ENCODE measurements around the gene VSTM2L. TPM values are rescaled to one million over a fixed set of nuclear protein-coding genes. Genes with fewer than 3 reads are reported as not detected.

Gene VSTM2L
- total and polyA plus RNA-seq, 2 of the 4 experiments (the other 2 are of a cell fraction) = 0.18 to 0.19 TPM

- H2AFZ ChIP-seq (replicated peaks; ENCODE audit: low read length, poor library complexity) = no peak overlapping the region
- no CpG with 5 or more reads among the region's 1 CpG for WGBS, 2 experiments (ENCODE audit: extremely low coverage in 2 of 2, insufficient read length in 1 of 2)
- no peak overlapping the region for H4K8ac ChIP-seq (ENCODE audit: low read depth in 2 of 2, low read length in 2 of 2)
- peaks cover 19% of the 10 kb centered on the region for H3K27me3 ChIP-seq (ENCODE audit: control insufficient read depth, insufficient read depth, low read length)
- no peak overlapping the region for H3K23ac ChIP-seq (ENCODE audit: low read depth, low read length)
- H4K20me1 ChIP-seq (ENCODE audit: insufficient read depth, low read length) = no peaks in the 10 kb centered on the region
- in situ Hi-C loops (cut with MboI; ENCODE audit: low sequenced_read_pairs) (no loop called here), intact Hi-C loops (cut with micrococcal nuclease) (no loop called here), dilution Hi-C loops (cut with HindIII; ENCODE audit: low sequenced_read_pairs, unreplicated experiment) (no loop called here)
- ATAC-seq (ENCODE audit: low read depth) = no peak
- no peak overlapping the region for H2BK5ac ChIP-seq (ENCODE audit: low read depth, low read length, poor library complexity, severe bottlenecking)
- H3K9me1 ChIP-seq (ENCODE audit: insufficient read depth, low read length) = no peaks in the 10 kb centered on the region; the same call in 1 of the 2 replicates
- no peaks in the 10 kb centered on the region for H3K9me3 ChIP-seq (ENCODE audit: control insufficient read depth, insufficient read depth, low read length)
- H3K14ac ChIP-seq (replicated peaks; ENCODE audit: low read depth, low read length) = no peak overlapping the region
- H3K4me1 ChIP-seq (ENCODE audit: control insufficient read depth, insufficient read depth, low read length) = no peaks in the 10 kb centered on the region
- ChIA-PET POLR2A (ENCODE audit: unreplicated experiment) (no interaction called here), CTCF (no interaction called here)
- no peak overlapping the region for H2BK15ac ChIP-seq (ENCODE audit: low read depth, low read length)
- no peak overlapping the region for H4K5ac ChIP-seq (ENCODE audit: low read depth, low read length)
- no TSS peak for BruUV-seq (replicated peaks)
- no peak for DNase-seq
- H4K91ac ChIP-seq (ENCODE audit: insufficient read depth, low read depth, low read length) = no peak overlapping the region
- H2AK9ac ChIP-seq (replicated peaks; ENCODE audit: low read depth, low read length, poor library complexity) = no peak overlapping the region
- no peak overlapping the region for H2BK120ac ChIP-seq (ENCODE audit: low read depth, low read length)
- no peak overlapping the region for H3K4ac ChIP-seq (ENCODE audit: low read depth, low read length)
- no peaks in the 10 kb centered on the region for H3K79me1 ChIP-seq (ENCODE audit: low read depth in 1 of 2, low read length in 2 of 2)
- no peak overlapping the region for H3K9ac ChIP-seq (ENCODE audit: low read depth, low read length)
- no peak overlapping the region for H3K56ac ChIP-seq (ENCODE audit: extremely low read depth, insufficient read depth, low read length)
- no peak overlapping the region for H2AK5ac ChIP-seq (ENCODE audit: low read depth, low read length)
- H3K4me3 ChIP-seq (ENCODE audit: insufficient read depth, low read depth, low read length) = no peak overlapping the region
- no peak overlapping the region for H2BK20ac ChIP-seq (ENCODE audit: low read depth, low read length)
- no peak overlapping the region for H3K27ac ChIP-seq (ENCODE audit: insufficient read depth, low read length)
- H3K36me3 ChIP-seq (ENCODE audit: control insufficient read depth, insufficient read depth, low read length) = no peaks in the 10 kb centered on the region
- TF ChIP-seq RCOR1 (IDR thresholded peaks at IDR 0.05; ENCODE audit: insufficient replicate concordance, low read length) (no peak), ELK1 (IDR thresholded peaks at IDR 0.05; ENCODE audit: borderline replicate concordance, low read depth, low read length) (no peak)
- no peak overlapping the region for H3K4me2 ChIP-seq (ENCODE audit: low read depth, low read length)
- no peak overlapping the region for H3K18ac ChIP-seq (ENCODE audit: low read depth, low read length)
These were observed 23.1 kb upstream of the VSTM2L start for GRCh38 chr20:37879843-37880242.
